IMR-90 (cell line): ENCODE measurements around the gene SRCAP. TPM values are rescaled to one million over a fixed set of nuclear protein-coding genes. Genes with fewer than 3 reads are reported as not detected.

Experiments used
- RCOR1 ChIP-seq: IDR thresholded peaks from 2 replicates; pipeline ENCODE4 v1.6.1; 2012; ENCODE audit warnings: mild to moderate bottlenecking, low read length, improper control_type of control experiment; ENCODE audit not compliant: insufficient replicate concordance
- microRNA-seq, 2 experiments: library from miRNA; stranded (forward) in 1 of 2; unstranded in 1 of 2; fragments of 10-50 nt in 1 of 2; fragments of <30 nt in 1 of 2; gene quantifications in 1 of 2; microRNA quantifications in 1 of 2; one replicate each; pipeline versions ENCODE3 to v1.1.0; 2013 to 2020; ENCODE audit not compliant: insufficient read depth in 1 of 2, insufficient read length in 1 of 2, unreplicated experiment in 1 of 2
- polyA plus RNA-seq, 3 experiments: library from polyadenylated mRNA; depleted of rRNA; stranded (reverse); fragments of >200 nt; gene quantifications; 2 replicates each; pipeline ENCODE4 v1.2.3, GENCODE V29; 2012; ENCODE audit warnings: low replicate concordance in 1 of 3
- small RNA-seq, 5 experiments: library from RNA; depleted of rRNA; stranded (forward); fragments of <200 nt; gene quantifications; one replicate each; pipeline ENCODE3, GENCODE V24; 2012
- total RNA-seq: library from RNA; depleted of rRNA; stranded (reverse); fragments of >200 nt; gene quantifications from 2 replicates; pipeline ENCODE4 v1.2.3, GENCODE V29; 2012; rRNA removed
- TF ChIP-seq, protein P1 (sequence below): fragments of 150-350 bp; IDR thresholded peaks from 2 replicates; pipeline ENCODE4 v1.6.1; 2017; ENCODE audit warnings: mild to moderate bottlenecking, antibody characterized with exemption, low read length, low read depth

The SRCAP gene
- total and polyA plus RNA-seq, 2 of the 4 experiments (the other 2 are of a cell fraction) = 4.5 to 8.2 TPM

- TF ChIP-seq, protein P1, sequence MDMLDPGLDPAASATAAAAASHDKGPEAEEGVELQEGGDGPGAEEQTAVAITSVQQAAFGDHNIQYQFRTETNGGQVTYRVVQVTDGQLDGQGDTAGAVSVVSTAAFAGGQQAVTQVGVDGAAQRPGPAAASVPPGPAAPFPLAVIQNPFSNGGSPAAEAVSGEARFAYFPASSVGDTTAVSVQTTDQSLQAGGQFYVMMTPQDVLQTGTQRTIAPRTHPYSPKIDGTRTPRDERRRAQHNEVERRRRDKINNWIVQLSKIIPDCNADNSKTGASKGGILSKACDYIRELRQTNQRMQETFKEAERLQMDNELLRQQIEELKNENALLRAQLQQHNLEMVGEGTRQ = no peak
- TF ChIP-seq RCOR1 = no peak
Observed at GRCh38 chr16:30787613-30788378, 88.8 kb downstream of the SRCAP start (continued).

Small RNA genes within 50 kb of the gene (microRNA-seq; reads per million reads assigned to microRNA genes)
- gene RNU6-1043P (ENCODE audit: insufficient read depth, insufficient read length) = not detected
- gene RNU6-416P (ENCODE audit: insufficient read depth, insufficient read length) = not detected
- not detected for gene SNORA30 (ENCODE audit: insufficient read depth, insufficient read length)

Small RNA genes within 50 kb of the gene (small RNA-seq; reads per million reads assigned to genes)
- 0 reads per million in 5 experiments for gene RNU6-1043P
- gene RNU6-416P = 0 to 1.2 (median 0) reads per million in 5 experiments
- gene SNORA30 = 0.60 to 540 (median 25.2) reads per million in 5 experiments

Other genes with a start within 250 kb of the SRCAP start
- not detected in 2 replicates for gene ITGAL, start 226.4 kb upstream of the SRCAP start, total RNA-seq
- gene ITGAL, start 226.4 kb upstream of the SRCAP start, polyA plus RNA-seq (2012; rRNA removed) = not detected in 2 replicates
- gene ZNF768, start 172.6 kb upstream of the SRCAP start, total RNA-seq = 9.2 and 9.3 TPM in 2 replicates
- 20.3 and 22.1 TPM in 2 replicates for gene ZNF768, start 172.6 kb upstream of the SRCAP start, polyA plus RNA-seq (2012; rRNA removed)
- 1.9 and 2.0 TPM in 2 replicates for gene ZNF747, start 164.3 kb upstream of the SRCAP start, total RNA-seq
- 2.6 and 2.9 TPM in 2 replicates for gene ZNF747, start 164.3 kb upstream of the SRCAP start, polyA plus RNA-seq (2012; rRNA removed)
- 2.2 and 2.5 TPM in 2 replicates for gene ZNF764, start 140.8 kb upstream of the SRCAP start, total RNA-seq
- gene ZNF764, start 140.8 kb upstream of the SRCAP start, polyA plus RNA-seq (2012; rRNA removed) = 4.6 and 5.3 TPM in 2 replicates
- 1.7 and 1.8 TPM in 2 replicates for gene ZNF688, start 127.5 kb upstream of the SRCAP start, total RNA-seq
- gene ZNF688, start 127.5 kb upstream of the SRCAP start, polyA plus RNA-seq (2012; rRNA removed) = 3.7 and 5.5 TPM in 2 replicates
- gene ZNF785, start 113.5 kb upstream of the SRCAP start, total RNA-seq = 2.8 and 2.9 TPM in 2 replicates
- gene ZNF785, start 113.5 kb upstream of the SRCAP start, polyA plus RNA-seq (2012; rRNA removed) = 4.0 and 4.2 TPM in 2 replicates
- 1.9 and 2.7 TPM in 2 replicates for gene ZNF689, start 88.8 kb upstream of the SRCAP start, total RNA-seq
- 2.9 and 3.8 TPM in 2 replicates for gene ZNF689, start 88.8 kb upstream of the SRCAP start, polyA plus RNA-seq (2012; rRNA removed)
- 1.4 and 2.2 TPM in 2 replicates for gene PRR14, start 48.2 kb upstream of the SRCAP start, total RNA-seq
- gene PRR14, start 48.2 kb upstream of the SRCAP start, polyA plus RNA-seq (2012; rRNA removed) = 11.8 and 11.9 TPM in 2 replicates
- 2.0 and 2.8 TPM in 2 replicates for gene FBRS, start 40.7 kb upstream of the SRCAP start, total RNA-seq
- 20.5 and 22.4 TPM in 2 replicates for gene FBRS, start 40.7 kb upstream of the SRCAP start, polyA plus RNA-seq (2012; rRNA removed)
- gene PHKG2, start 49.3 kb downstream of the SRCAP start, total RNA-seq = 26.0 and 26.7 TPM in 2 replicates
- 37.7 and 38.9 TPM in 2 replicates for gene PHKG2, start 49.3 kb downstream of the SRCAP start, polyA plus RNA-seq (2012; rRNA removed)
- gene CFAP119, start 62.9 kb downstream of the SRCAP start, total RNA-seq = 0.90 and 1.7 TPM in 2 replicates
- gene CFAP119, start 62.9 kb downstream of the SRCAP start, polyA plus RNA-seq (2012; rRNA removed) = 7.6 and 8.8 TPM in 2 replicates
- gene RNF40, start 63.2 kb downstream of the SRCAP start, total RNA-seq = 63.9 and 72.4 TPM in 2 replicates
- 46.7 and 49.7 TPM in 2 replicates for gene RNF40, start 63.2 kb downstream of the SRCAP start, polyA plus RNA-seq (2012; rRNA removed)
- 9.1 and 9.4 TPM in 2 replicates for gene ZNF629, start 88.0 kb downstream of the SRCAP start, total RNA-seq
- gene ZNF629, start 88.0 kb downstream of the SRCAP start, polyA plus RNA-seq (2012; rRNA removed) = 6.6 and 7.3 TPM in 2 replicates
- 32.3 and 38.6 TPM in 2 replicates for gene BCL7C, start 194.9 kb downstream of the SRCAP start, total RNA-seq
- gene BCL7C, start 194.9 kb downstream of the SRCAP start, polyA plus RNA-seq (2012; rRNA removed) = 34.9 and 54.4 TPM in 2 replicates
- 0.18 and 0.56 TPM in 2 replicates for gene CTF1, start 197.4 kb downstream of the SRCAP start, total RNA-seq
- 12.9 and 13.8 TPM in 2 replicates for gene CTF1, start 197.4 kb downstream of the SRCAP start, polyA plus RNA-seq (2012; rRNA removed)
- gene FBXL19, start 224.4 kb downstream of the SRCAP start, total RNA-seq = 5.0 and 5.8 TPM in 2 replicates
- 13.8 and 19.6 TPM in 2 replicates for gene FBXL19, start 224.4 kb downstream of the SRCAP start, polyA plus RNA-seq (2012; rRNA removed)
- gene ORAI3, start 249.9 kb downstream of the SRCAP start, total RNA-seq = 6.8 and 6.9 TPM in 2 replicates
- 16.9 TPM in 2 replicates for gene ORAI3, start 249.9 kb downstream of the SRCAP start, polyA plus RNA-seq (2012; rRNA removed)